Keratinocyte (primary cell): ENCODE data around the gene TNFRSF6B. TPM values are rescaled to one million over a fixed set of nuclear protein-coding genes. Genes with fewer than 3 reads are reported as not detected.
"Not testable (repeated sequence)": the region's sequence is repeated elsewhere in the genome, so short reads cannot be mapped to it uniquely, and the experiment has no call there.

ENCODE experiments used
- DNase-seq: peaks from one replicate; pipeline ENCODE4 v3.0.0-alpha.2; 2011; ENCODE audit warnings: low read depth, missing footprints, low spot score
- FAIRE-seq: peaks from 2 replicates; lab custom pipeline; 2011; peaks lifted over from hg19 to GRCh38; lab: Jason Lieb, UNC
- H2AFZ ChIP-seq: 2 replicates; pipeline ENCODE4 v1.6.0; 2012; ENCODE audit warnings: low read length, control low read depth, inconsistent platforms; ENCODE audit not compliant: control insufficient read depth
- H3K27ac ChIP-seq: 2 replicates; pipeline ENCODE4 v1.5.1; 2011; ENCODE audit warnings: low read length; ENCODE audit not compliant: control insufficient read depth, insufficient read depth
- H3K27me3 ChIP-seq: 3 replicates; pipeline ENCODE4 v1.6.0; 2011; ENCODE audit warnings: low read length; ENCODE audit not compliant: control insufficient read depth, insufficient read depth; ENCODE audit errors: extremely low read depth
- H3K36me3 ChIP-seq, 2 experiments: 2 replicates in 1 of 2; 3 replicates in 1 of 2; pipeline ENCODE4 v1.5.1; 2011; ENCODE audit warnings: low read length in 2 of 2, mild to moderate bottlenecking in 1 of 2; ENCODE audit not compliant: control insufficient read depth in 2 of 2, insufficient read depth in 2 of 2; ENCODE audit errors: extremely low read depth in 1 of 2
- H3K4me1 ChIP-seq: 3 replicates; pipeline ENCODE4 v1.5.1; 2011; ENCODE audit warnings: low read length; ENCODE audit not compliant: control insufficient read depth, insufficient read depth; ENCODE audit errors: extremely low read depth
- H3K4me2 ChIP-seq: 3 replicates; pipeline ENCODE4 v1.6.0; 2011; ENCODE audit warnings: low read depth, low read length; ENCODE audit not compliant: control insufficient read depth, insufficient read depth; ENCODE audit errors: extremely low read depth
- H3K4me3 ChIP-seq, 3 experiments: fragments of 200-600 bp in 1 of 3; sonication (generic) in 1 of 3; 2 replicates in 2 of 3; 3 replicates in 1 of 3; pipeline ENCODE4 v1.5.1; 2011 to 2016; ENCODE audit warnings: low read length in 3 of 3, mild to moderate bottlenecking in 3 of 3, control low read depth in 2 of 3, inconsistent platforms in 1 of 3, low read depth in 1 of 3, mixed read lengths in 1 of 3, mixed run types in 1 of 3, moderate library complexity in 1 of 3; ENCODE audit not compliant: control insufficient read depth in 2 of 3, insufficient read depth in 2 of 3; ENCODE audit errors: extremely low read depth in 1 of 3
- H3K79me2 ChIP-seq: 2 replicates; pipeline ENCODE4 v1.6.0; 2012; ENCODE audit warnings: low read length; ENCODE audit not compliant: control insufficient read depth, insufficient read depth
- H3K9ac ChIP-seq: 3 replicates; pipeline ENCODE4 v1.6.0; 2011; ENCODE audit warnings: low read length; ENCODE audit not compliant: control insufficient read depth, insufficient read depth; ENCODE audit errors: extremely low read depth
- H3K9me1 ChIP-seq: 3 replicates; pipeline ENCODE4 v1.6.0; 2011; ENCODE audit warnings: low read length; ENCODE audit not compliant: control insufficient read depth, insufficient read depth; ENCODE audit errors: extremely low read depth
- H3K9me3 ChIP-seq: 2 replicates; pipeline ENCODE4 v1.5.1; 2012; ENCODE audit warnings: low read depth, low read length; ENCODE audit not compliant: control insufficient read depth
- H4K20me1 ChIP-seq: 3 replicates; pipeline ENCODE4 v1.6.0; 2011; ENCODE audit warnings: low read length; ENCODE audit not compliant: control insufficient read depth, insufficient read depth; ENCODE audit errors: extremely low read depth
- CTCF ChIP-seq, 3 experiments: IDR thresholded peaks in 1 of 3; conservative IDR thresholded peaks in 1 of 3; optimal IDR thresholded peaks in 1 of 3; 2 replicates in 2 of 3; 3 replicates in 1 of 3; pipeline versions ENCODE3 to v1.5.1; 2011; ENCODE audit warnings: low read length in 3 of 3, mild to moderate bottlenecking in 3 of 3, moderate library complexity in 2 of 3, control low read depth in 1 of 3, inconsistent platforms in 1 of 3; ENCODE audit not compliant: insufficient read depth in 2 of 3; ENCODE audit errors: extremely low read depth in 1 of 3
- EZH2 ChIP-seq: IDR thresholded peaks from one replicate; pipeline ENCODE4 v1.6.1; 2012; ENCODE audit warnings: inconsistent platforms, mild to moderate bottlenecking, low read length, moderate library complexity
- dilution Hi-C: fragments of 300-500 bp; cut with MboI; formaldehyde crosslinking; loops from one replicate; pipeline ENCODE4 v1.7.0; 2020; ENCODE audit warnings: low sequenced_read_pairs; ENCODE audit not compliant: extremely low pct_ligation_motif_present
- polyA plus RNA-seq, 5 experiments: library from polyadenylated mRNA; depleted of rRNA in 3 of 5; stranded (reverse) in 3 of 5; stranded (forward) in 1 of 5; unstranded in 1 of 5; fragments of >200 nt; gene quantifications; 1 replicate in 1 of 5; 2 replicates in 3 of 5; 3 replicates in 1 of 5; pipeline versions ENCODE4 v1.2.1 to v1.2.3, GENCODE V29; 2011 to 2012; ENCODE audit warnings: missing spikeins in 2 of 5, low read depth in 1 of 5, low replicate concordance in 1 of 5

TNFRSF6B gene
- polyA plus RNA-seq, 1 donor (not counting 4 experiments of a cell fraction or from before 2014, with no cell fraction given), result 51.9 TPM

GRCh38 chr20:63668351-63668750 lies 28.1 kb upstream of the TNFRSF6B start:
- H3K9me1 ChIP-seq, result no peaks in the 10 kb centered on the region
- peaks cover 3% of the 10 kb centered on the region for H3K79me2 ChIP-seq
- peaks cover 15 to 18% of the 10 kb centered on the region in 2 experiments for H3K36me3 ChIP-seq
- no peak overlapping the region for H3K9ac ChIP-seq
- FAIRE-seq, result no peak
- no peaks in the 10 kb centered on the region for H3K27me3 ChIP-seq
- H3K9me3 ChIP-seq, result no peaks in the 10 kb centered on the region
- H3K27ac ChIP-seq, result no peak overlapping the region
- H3K4me1 ChIP-seq, result no peaks in the 10 kb centered on the region
- H2AFZ ChIP-seq, result no peak overlapping the region
- no peak overlapping the region for H3K4me3 ChIP-seq
- no peak overlapping the region for H3K4me2 ChIP-seq
- DNase-seq, result no peak
- H4K20me1 ChIP-seq, result no peaks in the 10 kb centered on the region
- dilution Hi-C loops, result no loop called here
- TF ChIP-seq EZH2 (no peak), CTCF (optimal IDR thresholded peaks at IDR 0.05 in 1 of 3, IDR thresholded peaks at IDR 0.05 in 1 of 3, conservative IDR thresholded peaks at IDR 0.05 in 1 of 3; ENCODE audit: extremely low read depth in 1 of 3, insufficient read depth in 2 of 3, low read length in 3 of 3) (no peak)

DNA sequence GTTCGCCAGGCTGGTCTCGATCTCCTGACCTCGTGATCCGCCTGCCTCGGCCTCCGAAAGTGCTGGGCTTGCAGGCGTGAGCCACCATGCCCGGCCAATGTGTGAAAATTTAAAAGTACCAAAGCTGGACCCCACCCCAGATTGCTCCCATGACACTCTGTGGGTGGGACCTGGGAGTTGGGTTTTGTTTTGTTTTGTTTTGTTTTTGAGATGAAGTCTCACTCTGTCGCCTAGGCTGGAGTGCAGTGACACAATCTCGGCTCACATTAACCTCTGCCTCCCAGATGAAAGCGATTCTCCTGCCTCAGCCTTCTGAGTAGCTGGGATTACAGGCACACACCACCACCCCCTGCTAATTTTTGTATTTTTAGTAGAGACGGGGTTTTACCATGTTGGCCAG lies 24.8 kb upstream of the TNFRSF6B start:
- dilution Hi-C loops, H4K20me1 ChIP-seq: not testable (repeated sequence)

GRCh38 chr20:63672666-63673065 lies 23.8 kb upstream of the TNFRSF6B start:
- H3K9me3 ChIP-seq, result no peaks in the 10 kb centered on the region
- H3K4me1 ChIP-seq, result no peaks in the 10 kb centered on the region
- H3K4me3 ChIP-seq, result no peak overlapping the region
- DNase-seq (no peak), FAIRE-seq (no peak)
- dilution Hi-C loops, result no loop called here
- no peak overlapping the region for H2AFZ ChIP-seq
- no peak overlapping the region for H3K27ac ChIP-seq
- no peaks in the 10 kb centered on the region for H3K27me3 ChIP-seq
- peaks cover 13 to 14% of the 10 kb centered on the region in 2 experiments for H3K36me3 ChIP-seq
- no peak overlapping the region for H3K9ac ChIP-seq
- H3K9me1 ChIP-seq, result no peaks in the 10 kb centered on the region
- no peaks in the 10 kb centered on the region for H3K79me2 ChIP-seq
- no peaks in the 10 kb centered on the region for H4K20me1 ChIP-seq
- H3K4me2 ChIP-seq, result no peak overlapping the region
- TF ChIP-seq CTCF (optimal IDR thresholded peaks at IDR 0.05 in 1 of 3, IDR thresholded peaks at IDR 0.05 in 1 of 3, conservative IDR thresholded peaks at IDR 0.05 in 1 of 3; ENCODE audit: extremely low read depth in 1 of 3, insufficient read depth in 2 of 3, low read length in 3 of 3) (no peak), EZH2 (no peak)

More for the DNA sequence above, 24.8 kb upstream of the TNFRSF6B start:
- H2AFZ ChIP-seq, H3K79me2 ChIP-seq, H3K9me1 ChIP-seq, H3K9me3 ChIP-seq, FAIRE-seq, H3K4me3 ChIP-seq, H3K27me3 ChIP-seq, H3K9ac ChIP-seq, DNase-seq, H3K27ac ChIP-seq, H3K4me1 ChIP-seq, H3K4me2 ChIP-seq: not testable (repeated sequence)
- peaks cover 14 to 17% of the 10 kb centered on the region in 2 experiments for H3K36me3 ChIP-seq
